GM18868 (cell line): ENCODE data around the gene FBXO28.
"Not testable (repeated sequence)": the region's sequence is repeated elsewhere in the genome, so short reads cannot be mapped to it uniquely, and the experiment has no call there.

ENCODE experiments used
- ATAC-seq: cut with Tn5 transposase; IDR thresholded peaks from one replicate; pipeline ENCODE4 v1.9.1; 2021; ENCODE audit warnings: mild to moderate bottlenecking, moderate library complexity; ENCODE audit not compliant: unreplicated experiment

Gene FBXO28

DNA sequence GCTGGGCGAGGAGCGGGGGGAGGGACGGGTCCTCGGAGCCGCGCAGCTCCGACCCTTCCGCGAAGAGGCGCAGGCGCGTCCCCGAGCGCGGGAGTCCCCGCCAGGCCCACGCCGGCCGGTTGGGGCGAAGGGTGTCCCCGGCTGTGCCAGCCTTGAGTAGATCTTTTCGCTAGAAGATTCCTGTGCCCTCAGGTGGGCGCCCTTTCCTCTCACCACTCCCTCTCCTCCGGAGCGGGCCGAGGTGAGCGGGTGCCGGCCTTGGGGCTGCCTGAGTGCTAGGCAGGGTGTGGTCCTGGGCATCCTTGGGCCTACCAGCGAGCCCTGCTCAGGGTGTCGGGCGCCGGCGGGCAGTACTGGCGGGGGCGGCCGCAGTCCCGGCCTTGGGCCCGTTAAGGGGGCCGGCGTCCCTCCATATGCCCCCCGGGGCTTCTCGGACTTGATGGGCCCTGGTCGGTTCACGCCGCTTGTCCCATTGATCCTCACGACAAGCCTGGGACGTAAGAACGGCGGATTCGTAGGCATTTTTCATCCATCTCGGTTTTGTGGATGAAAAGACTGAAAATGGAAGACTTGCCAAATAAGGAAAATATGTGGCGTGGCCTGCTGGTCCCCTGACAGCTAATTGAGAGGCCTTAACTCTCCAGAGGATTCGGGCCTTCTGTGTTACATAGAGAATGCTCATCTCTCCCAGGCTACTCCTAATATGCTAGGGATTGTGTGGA is 69.8 kb downstream of the FBXO28 start:
- peak; percentile 44 for ATAC-seq

DNA sequence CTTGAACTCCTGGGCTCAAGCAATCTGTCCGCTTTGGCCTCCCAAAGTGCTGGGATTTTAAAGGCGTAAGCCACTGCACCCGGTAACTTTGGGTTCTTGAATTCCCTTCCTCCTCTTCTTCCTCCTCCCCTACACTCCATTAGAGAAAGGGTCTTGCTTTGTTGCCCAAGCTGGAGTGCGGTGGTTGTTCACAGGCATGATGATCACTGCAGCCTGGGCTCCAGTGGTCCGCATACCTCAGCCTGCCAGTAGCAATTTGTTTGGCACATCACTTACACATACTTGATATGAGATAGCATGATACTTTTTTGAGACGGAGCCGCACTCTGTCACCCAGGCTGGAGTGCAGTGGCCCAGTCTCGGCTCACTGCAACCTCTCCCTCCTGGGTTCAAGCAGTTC is 71.3 kb downstream of the FBXO28 start:
- no peak for ATAC-seq

DNA sequence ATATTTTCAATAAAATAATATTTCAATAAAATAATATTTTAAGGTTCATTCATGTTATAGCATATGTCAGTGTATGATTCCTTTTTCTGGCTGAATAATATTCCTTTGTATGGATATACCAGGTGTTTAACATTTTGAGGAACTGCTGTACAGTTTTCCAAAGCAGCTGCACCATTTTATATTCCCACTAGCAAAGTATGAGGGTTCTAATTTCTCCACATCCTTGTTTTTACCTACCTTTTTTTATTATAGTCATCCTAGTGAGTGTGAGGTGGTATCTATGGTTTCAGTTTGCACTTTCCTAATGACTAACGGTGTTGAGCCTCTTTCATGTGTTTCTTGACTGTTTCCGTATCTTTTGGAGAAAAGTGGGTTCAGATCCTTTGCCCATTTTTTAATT is 74.4 kb downstream of the FBXO28 start:
- ATAC-seq = no peak

DNA sequence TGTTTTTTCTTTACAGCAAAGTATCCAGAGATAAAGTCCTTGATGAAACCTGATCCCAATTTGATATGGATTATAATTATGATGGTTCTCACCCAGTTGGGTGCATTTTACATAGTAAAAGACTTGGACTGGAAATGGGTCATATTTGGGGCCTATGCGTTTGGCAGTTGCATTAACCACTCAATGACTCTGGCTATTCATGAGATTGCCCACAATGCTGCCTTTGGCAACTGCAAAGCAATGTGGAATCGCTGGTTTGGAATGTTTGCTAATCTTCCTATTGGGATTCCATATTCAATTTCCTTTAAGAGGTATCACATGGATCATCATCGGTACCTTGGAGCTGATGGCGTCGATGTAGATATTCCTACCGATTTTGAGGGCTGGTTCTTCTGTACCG is 75.7 kb downstream of the FBXO28 start:
- ATAC-seq = no peak

DNA sequence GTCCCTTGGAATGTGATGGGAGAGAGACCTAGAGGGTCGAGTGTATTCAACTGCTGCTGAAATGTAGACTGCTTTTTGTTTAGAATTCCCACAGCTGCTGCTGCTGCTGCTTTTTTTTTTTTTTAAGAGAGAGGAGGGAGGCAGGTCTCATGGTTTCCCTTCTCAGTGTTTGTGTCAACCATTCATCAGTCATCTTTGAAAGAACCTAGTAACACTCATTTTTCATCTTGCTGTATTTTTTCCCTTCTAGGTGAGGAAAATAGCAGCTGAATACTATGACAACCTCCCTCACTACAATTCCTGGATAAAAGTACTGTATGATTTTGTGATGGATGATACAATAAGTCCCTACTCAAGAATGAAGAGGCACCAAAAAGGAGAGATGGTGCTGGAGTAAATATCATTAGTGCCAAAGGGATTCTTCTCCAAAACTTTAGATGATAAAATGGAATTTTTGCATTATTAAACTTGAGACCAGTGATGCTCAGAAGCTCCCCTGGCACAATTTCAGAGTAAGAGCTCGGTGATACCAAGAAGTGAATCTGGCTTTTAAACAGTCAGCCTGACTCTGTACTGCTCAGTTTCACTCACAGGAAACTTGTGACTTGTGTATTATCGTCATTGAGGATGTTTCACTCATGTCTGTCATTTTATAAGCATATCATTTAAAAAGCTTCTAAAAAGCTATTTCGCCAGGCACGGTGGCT is 78.3 kb downstream of the FBXO28 start:
- ATAC-seq = no peak

DNA sequence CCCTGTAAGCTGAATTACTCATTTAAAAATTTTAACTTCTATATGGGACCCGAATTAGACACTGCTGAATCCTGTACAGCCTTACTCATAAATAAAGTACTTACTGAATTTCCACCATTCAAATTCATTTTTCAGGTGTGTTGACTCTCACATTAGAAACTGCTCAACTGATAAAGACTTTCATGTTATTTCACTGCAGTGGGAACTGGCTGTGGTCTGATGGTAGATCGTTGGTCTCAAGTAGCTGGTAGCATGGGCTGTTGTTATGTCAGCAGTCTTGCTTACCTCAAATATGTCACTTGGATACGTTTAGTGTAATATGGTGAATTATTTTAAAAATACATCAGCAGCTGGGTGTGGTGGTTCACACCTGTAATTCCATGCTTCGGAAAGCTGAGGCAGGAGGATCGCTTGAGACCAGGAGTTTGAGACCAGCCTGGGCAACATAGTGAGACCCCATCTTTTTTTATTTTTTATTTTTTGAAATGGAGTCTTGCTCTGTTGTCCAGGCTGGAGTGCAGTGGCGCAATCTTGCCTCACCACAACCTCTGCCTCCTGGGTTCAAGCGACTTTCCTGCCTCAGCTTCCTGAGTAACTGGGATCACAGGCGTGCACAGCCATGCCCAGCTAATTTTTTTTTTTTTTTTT is 79.5 kb downstream of the FBXO28 start:
- ATAC-seq = no peak

DNA sequence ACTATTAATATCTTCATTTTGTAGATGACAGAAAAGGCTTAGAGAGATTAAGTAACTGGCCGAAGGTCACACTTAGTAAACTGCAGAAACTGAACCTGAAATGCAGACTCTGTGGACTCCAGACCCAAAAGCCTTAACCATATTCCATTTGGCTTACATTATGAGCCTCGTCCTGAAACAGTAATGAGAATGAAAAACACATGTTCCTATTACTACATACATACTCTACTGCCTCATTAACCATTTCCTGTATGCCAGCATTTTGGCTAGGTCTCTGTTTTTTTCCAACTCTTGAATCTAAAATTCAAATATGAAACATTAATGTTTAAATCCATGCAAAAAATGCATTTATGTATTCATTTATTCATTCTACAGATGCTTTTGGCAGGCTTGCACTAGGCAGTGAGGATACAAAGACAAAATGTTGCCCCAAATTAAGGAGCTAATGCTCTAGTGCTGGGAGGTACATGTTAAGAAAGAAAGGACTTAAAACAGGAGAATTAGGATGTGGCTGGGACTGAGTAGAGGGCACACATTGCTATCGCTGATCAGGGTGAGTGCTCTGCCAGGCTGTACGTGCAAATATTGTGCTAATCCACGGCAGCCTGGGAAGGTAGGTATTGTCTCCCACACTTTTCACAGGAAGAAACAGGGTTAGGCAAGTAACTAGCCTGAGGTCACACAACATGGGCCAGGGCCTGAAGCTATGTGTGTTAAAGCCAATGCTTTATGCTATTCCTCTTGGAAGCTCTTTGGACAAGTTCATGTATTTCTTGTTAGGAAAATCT is 83.1 kb downstream of the FBXO28 start:
- no peak for ATAC-seq

DNA sequence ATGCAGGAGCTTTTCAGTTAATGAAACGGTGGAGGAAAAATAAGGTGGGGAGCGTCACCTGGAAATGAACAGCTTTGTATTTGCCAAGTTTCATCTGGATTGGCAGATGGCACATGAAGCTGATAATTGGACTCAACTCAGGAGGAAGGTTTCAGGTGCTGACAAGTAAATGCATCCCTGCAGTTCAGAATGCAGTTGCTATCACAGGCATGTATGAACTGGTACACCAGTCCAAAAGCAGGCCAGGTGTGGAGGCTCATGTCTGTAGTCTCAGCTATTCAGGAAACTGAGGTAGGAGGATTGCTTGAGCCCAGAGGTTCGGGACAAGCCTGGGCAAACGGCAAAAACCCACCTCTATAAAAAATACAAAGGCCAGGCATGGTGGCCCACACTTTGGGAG is 84.7 kb downstream of the FBXO28 start:
- no peak for ATAC-seq

DNA sequence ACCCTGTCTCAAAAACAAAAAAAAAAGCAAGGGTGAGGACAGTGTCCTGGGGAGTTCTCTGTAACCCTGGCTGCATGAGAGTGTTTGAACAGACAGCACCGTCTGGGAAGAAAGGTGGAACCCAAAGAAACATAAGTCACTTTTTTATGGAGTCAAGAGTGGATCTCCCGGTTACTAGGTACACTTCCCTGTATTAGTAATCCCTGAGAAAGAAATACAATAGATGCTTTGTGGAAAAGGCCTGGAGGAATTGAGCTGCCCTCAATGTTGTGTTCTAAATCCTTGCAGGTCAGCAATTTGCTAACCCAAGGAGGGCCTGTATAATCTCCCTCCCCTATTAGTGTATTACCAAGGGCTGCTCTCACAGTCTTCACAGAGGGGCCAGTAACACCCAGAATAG is 85.8 kb downstream of the FBXO28 start:
- no peak for ATAC-seq

DNA sequence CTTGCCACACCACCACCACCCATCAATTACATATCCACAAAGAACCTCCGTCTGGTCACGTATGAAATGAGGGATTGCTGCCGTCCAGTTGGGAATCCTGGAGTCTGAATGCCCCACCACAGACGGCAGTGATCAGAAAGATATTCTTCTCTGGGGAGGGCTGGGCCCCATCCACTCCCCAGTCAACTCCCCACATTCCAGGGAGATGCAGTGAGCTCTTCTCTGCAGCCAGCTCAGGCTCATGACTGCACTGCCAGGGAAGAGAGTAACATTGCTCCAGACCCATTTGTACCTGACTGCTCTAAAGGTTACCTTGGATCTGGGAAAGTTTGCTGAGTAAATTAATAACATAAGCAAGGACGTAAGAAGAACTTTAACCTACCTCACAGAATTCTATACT is 87.5 kb downstream of the FBXO28 start:
- no peak for ATAC-seq

DNA sequence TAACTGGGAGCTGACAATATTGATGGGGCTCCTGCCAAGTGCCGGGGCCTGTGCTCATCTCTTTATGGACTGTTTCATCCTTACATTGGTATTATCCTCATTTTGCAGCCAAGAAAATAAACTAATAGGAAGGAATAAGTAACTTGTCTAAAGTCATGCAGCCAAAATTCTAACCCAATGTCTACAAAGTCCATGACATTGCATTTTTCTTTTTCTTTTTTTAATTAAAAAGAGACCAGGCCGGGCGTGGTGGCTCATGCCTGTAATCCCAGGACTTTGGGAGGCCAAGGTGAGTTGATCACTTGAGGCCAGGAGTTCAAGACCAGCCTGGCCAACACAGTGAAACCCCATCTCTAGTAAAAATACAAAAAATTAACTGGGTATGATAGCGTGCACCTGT is 87.9 kb downstream of the FBXO28 start:
- ATAC-seq = no peak

DNA sequence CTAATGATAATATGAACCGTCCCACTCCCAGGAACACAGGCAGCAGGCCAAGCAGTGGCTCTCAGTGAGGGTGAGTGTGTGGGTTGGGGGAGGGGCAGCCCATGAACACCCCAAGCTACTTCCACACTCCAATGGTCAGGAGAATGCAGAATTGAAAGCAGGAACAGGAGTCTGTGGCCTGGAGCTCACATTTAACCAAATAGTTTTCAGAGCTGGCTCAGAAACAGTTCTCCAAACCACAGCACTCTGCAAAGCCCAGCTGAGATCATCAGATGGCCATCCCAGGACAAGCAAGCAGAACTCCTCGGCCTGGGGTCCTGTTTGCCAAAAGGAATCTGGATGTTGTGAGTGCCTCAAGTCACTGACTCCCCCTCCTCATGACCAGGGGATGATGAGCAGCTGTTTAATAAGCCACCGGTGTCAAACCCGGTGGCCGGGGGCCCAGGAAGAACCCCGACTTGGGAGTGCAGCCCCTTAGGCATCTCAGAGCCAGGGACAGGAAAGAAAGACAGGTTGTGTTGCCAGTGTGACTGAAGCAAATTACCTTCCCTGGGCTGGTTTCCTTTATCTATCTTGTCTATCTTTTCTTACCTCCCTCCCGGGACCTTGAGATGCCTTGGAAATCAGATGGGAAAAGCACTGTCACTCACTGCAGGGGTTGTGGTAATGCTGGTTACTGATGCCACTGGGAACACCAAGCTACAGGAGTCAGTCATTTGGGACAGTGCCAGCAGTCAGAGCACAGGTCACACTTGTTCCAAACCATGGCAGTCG is 89.5 kb downstream of the FBXO28 start:
- ATAC-seq = peak; percentile 59

DNA sequence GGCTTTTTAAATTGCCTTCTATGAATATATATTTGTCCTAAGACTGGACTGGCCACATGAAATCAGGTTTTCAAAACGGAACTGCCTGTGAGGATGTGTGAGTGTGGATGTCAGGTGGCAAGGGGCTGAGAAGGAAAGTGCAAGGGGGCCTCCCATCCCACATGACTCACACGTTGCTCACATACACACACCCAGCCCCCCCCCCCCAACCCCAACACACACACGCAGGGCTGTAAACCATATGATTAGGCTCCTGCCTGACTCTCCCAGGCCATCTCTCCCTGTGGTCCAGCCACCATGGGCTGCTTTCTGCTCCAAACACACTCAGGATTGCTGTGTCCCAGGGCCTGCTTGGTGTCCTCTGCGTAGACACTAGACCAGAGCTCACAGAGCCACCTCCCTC is 91.5 kb downstream of the FBXO28 start:
- ATAC-seq = peak; percentile 55

DNA sequence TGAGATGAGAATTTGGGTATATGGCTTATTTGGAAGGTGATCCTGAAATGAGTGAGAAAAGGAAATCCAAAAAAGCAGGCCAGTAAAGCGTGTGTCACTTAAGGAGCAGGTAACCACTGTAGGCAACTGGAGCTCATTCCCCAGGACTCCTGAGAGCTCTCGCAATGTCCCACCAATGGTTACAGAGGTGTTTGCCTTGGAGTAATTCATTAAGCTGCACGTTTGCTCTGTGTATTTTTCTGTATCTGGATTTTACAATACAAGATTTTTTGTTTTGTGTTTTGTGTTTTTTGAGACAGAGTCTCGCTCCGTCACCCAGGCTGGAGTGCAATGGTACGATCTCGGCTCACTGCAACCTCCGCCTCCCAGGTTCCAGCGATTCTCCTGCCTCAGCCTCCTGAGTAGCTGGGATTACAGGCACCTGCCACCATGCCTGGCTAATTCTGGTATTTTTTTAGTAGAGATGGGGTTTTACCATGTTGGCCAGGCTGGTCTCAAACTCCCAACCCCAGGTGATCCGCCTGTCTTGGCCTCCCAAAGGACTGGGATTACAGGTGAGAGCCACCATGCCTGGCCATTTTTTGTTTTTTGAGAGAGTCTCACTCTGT is 92.1 kb downstream of the FBXO28 start:
- not testable (repeated sequence) for ATAC-seq

DNA sequence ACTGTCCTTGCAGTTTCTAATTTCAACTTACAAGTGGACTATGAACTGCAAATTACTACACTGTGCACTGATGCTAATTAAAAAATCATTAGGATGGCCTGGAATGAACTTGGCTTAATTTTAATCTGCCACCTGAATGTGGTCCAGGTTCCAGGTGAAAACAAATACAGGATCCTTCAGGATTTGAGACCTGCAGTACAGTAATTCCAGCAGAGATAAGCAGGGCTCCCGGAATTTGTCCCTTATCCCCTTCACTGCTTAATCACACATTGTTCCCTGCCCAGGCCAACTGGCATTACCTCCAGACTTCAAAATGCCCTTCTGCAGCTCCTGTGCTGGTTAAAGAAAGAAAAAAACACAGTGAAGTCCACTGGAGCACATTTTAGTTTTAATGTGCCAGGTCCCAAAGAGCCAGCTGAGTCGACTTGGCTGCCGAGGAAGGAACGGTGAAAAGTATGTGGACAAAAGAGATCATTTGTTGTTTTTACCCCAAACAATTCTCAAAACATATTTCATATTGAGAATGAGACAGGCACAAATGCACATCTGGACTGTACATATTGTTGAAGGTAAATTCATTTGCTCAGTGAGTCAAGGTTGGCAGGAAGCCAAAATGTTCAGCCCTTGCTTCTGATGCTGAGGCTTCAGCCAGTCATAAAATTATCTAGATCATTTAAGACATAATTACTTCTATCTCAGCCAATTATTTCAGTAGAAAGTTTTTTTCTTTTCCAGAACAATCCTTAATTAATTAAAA is 97.5 kb downstream of the FBXO28 start:
- ATAC-seq = no peak
